WTC11 (cell line): ENCODE data around the gene ATP6V0D1. TPM values are rescaled to one million over a fixed set of nuclear protein-coding genes. Genes with fewer than 3 reads are reported as not detected.

ENCODE experiments used
- ATAC-seq: fragments of 200-7000 bp; cut with Tn5 transposase; 2 replicates; pipeline ENCODE4 v1.10.0; 2021; ENCODE audit warnings: mild to moderate bottlenecking, moderate library complexity
- CTCF ChIA-PET: fragments of 300-600 bp; sonication (Branson Sonifier 250); formaldehyde crosslinking; loops from one replicate; lab custom pipeline; 2021; ENCODE audit warnings: antibody characterized with exemption; lab: Charles Lee
- POLR2A ChIA-PET: fragments of 350-600 bp; sonication (Branson Sonifier 250); formaldehyde crosslinking; loops from one replicate; lab custom pipeline; 2021; ENCODE audit warnings: antibody characterized with exemption; lab: Charles Lee
- DNase-seq: peaks from one replicate; pipeline ENCODE4 v3.0.0; 2021; ENCODE audit warnings: low spot score
- H3K27ac Mint-ChIP-seq: 2 replicates; pipeline ENCODE4 v1.8.0; 2021; ENCODE audit warnings: mixed read lengths
- H3K27me3 Mint-ChIP-seq: 2 replicates; pipeline ENCODE4 v1.8.0; 2021; ENCODE audit warnings: low read depth, mild to moderate bottlenecking, moderate library complexity, mixed read lengths
- H3K36me3 Mint-ChIP-seq: 2 replicates; pipeline ENCODE4 v1.8.0; 2021; ENCODE audit warnings: mixed read lengths
- H3K4me1 Mint-ChIP-seq: 2 replicates; pipeline ENCODE4 v1.8.0; 2022; ENCODE audit warnings: mixed read lengths
- H3K4me3 Mint-ChIP-seq: 2 replicates; pipeline ENCODE4 v1.8.0; 2021; ENCODE audit warnings: mild to moderate bottlenecking, moderate library complexity, mixed read lengths
- H3K9me3 Mint-ChIP-seq: 2 replicates; pipeline ENCODE4 v1.8.0; 2021; ENCODE audit warnings: mixed read lengths
- ESRRA ChIP-seq: sonication (generic); formaldehyde crosslinking; IDR thresholded peaks from 2 replicates; pipeline ENCODE4 v1.8.1; 2022; ENCODE audit warnings: mild to moderate bottlenecking, missing genetic modification reagents, borderline replicate concordance
- ETV6 ChIP-seq: sonication (generic); formaldehyde crosslinking; IDR thresholded peaks from 2 replicates; pipeline ENCODE4 v1.8.1; 2022; ENCODE audit warnings: mild to moderate bottlenecking, missing genetic modification reagents
- FOXP1 ChIP-seq: sonication (generic); formaldehyde crosslinking; IDR thresholded peaks from 2 replicates; pipeline ENCODE4 v1.8.0; 2022; ENCODE audit warnings: missing genetic modification reagents, mild to moderate bottlenecking, moderate library complexity, borderline replicate concordance
- GABPB1 ChIP-seq: sonication (generic); formaldehyde crosslinking; IDR thresholded peaks from 2 replicates; pipeline ENCODE4 v1.8.1; 2023; ENCODE audit warnings: mild to moderate bottlenecking, missing genetic modification reagents
- HMGA2 ChIP-seq: fragments of 250-450 bp; sonication (Bioruptor Pico); IDR thresholded peaks from 2 replicates; pipeline ENCODE4 v1.4.0; 2021; ENCODE audit warnings: mild to moderate bottlenecking, moderate library complexity
- JUN ChIP-seq: sonication (generic); formaldehyde crosslinking; IDR thresholded peaks from 2 replicates; pipeline ENCODE4 v1.8.0; 2023; ENCODE audit warnings: mild to moderate bottlenecking, missing genetic modification reagents
- NFYB ChIP-seq: sonication (generic); formaldehyde crosslinking; conservative IDR thresholded peaks from 2 replicates; pipeline ENCODE4 v1.8.0; 2022; ENCODE audit warnings: low read depth, missing genetic modification reagents
- NR3C1 ChIP-seq: sonication (generic); formaldehyde crosslinking; conservative IDR thresholded peaks from 2 replicates; pipeline ENCODE4 v1.8.1; 2023; ENCODE audit warnings: low read depth, mild to moderate bottlenecking, missing genetic modification reagents
- PRRX2 ChIP-seq: fragments of 250-450 bp; sonication (Bioruptor Pico); IDR thresholded peaks from 2 replicates; pipeline ENCODE4 v1.8.0; 2021; ENCODE audit warnings: mild to moderate bottlenecking
- RORB ChIP-seq: fragments of 250-450 bp; sonication (Bioruptor Pico); IDR thresholded peaks from 2 replicates; pipeline ENCODE4 v1.9.0; 2021; ENCODE audit warnings: mild to moderate bottlenecking
- SMAD3 ChIP-seq: sonication (generic); formaldehyde crosslinking; IDR thresholded peaks from 2 replicates; pipeline ENCODE4 v1.8.0; 2022; ENCODE audit warnings: missing genetic modification reagents, mild to moderate bottlenecking, borderline replicate concordance
- SMAD4 ChIP-seq: sonication (generic); formaldehyde crosslinking; IDR thresholded peaks from 2 replicates; pipeline ENCODE4 v1.8.0; 2022; ENCODE audit warnings: mild to moderate bottlenecking, missing genetic modification reagents
- SP1 ChIP-seq: sonication (generic); formaldehyde crosslinking; conservative IDR thresholded peaks from 2 replicates; pipeline ENCODE4 v1.8.1; 2022; ENCODE audit warnings: missing genetic modification reagents
- ZNF138 ChIP-seq: sonication (generic); formaldehyde crosslinking; conservative IDR thresholded peaks from 2 replicates; pipeline ENCODE4 v1.8.1; 2022; ENCODE audit warnings: mild to moderate bottlenecking, moderate library complexity, missing genetic modification reagents
- ZNF423 ChIP-seq: fragments of 250-450 bp; sonication (Bioruptor Pico); IDR thresholded peaks from 2 replicates; pipeline ENCODE4 v2.1.2; 2022; ENCODE audit warnings: mild to moderate bottlenecking, moderate library complexity
- ZNF671 ChIP-seq: fragments of 250-450 bp; sonication (Bioruptor Pico); IDR thresholded peaks from 2 replicates; pipeline ENCODE4 v1.8.0; 2021; ENCODE audit warnings: mild to moderate bottlenecking
- total RNA-seq: library from RNA; stranded (reverse); gene quantifications from 3 replicates; pipeline ENCODE4 v1.2.3, GENCODE V29; 2021
- TF ChIP-seq, protein P1 (sequence below): sonication (generic); formaldehyde crosslinking; IDR thresholded peaks from 2 replicates; pipeline ENCODE4 v1.8.0; 2023; ENCODE audit warnings: missing genetic modification reagents, mild to moderate bottlenecking, borderline replicate concordance
- TF ChIP-seq, protein P2 (sequence below): sonication (generic); formaldehyde crosslinking; IDR thresholded peaks from 2 replicates; pipeline ENCODE4 v1.8.0; 2022; ENCODE audit warnings: mild to moderate bottlenecking, missing genetic modification reagents
- TF ChIP-seq, protein P3 (sequence below): fragments of 250-450 bp; sonication (Bioruptor Pico); IDR thresholded peaks from 2 replicates; pipeline ENCODE4 v1.9.0; 2021; ENCODE audit warnings: mild to moderate bottlenecking
- TF ChIP-seq, protein P4 (sequence below): fragments of 250-450 bp; sonication (Bioruptor Pico); IDR thresholded peaks from 2 replicates; pipeline ENCODE4 v1.9.0; 2021; ENCODE audit warnings: mild to moderate bottlenecking
- TF ChIP-seq, protein P5 (sequence below): sonication (generic); formaldehyde crosslinking; IDR thresholded peaks from 2 replicates; pipeline ENCODE4 v1.8.0; 2022; ENCODE audit warnings: mild to moderate bottlenecking, missing genetic modification reagents
- TF ChIP-seq, protein P6 (sequence below): sonication (generic); formaldehyde crosslinking; IDR thresholded peaks from 2 replicates; pipeline ENCODE4 v1.8.1; 2023; ENCODE audit warnings: mild to moderate bottlenecking, missing genetic modification reagents, moderate library complexity
- TF ChIP-seq, protein P7 (sequence below): sonication (generic); formaldehyde crosslinking; IDR thresholded peaks from 2 replicates; pipeline ENCODE4 v1.8.1; 2022; ENCODE audit warnings: missing genetic modification reagents, borderline replicate concordance

The ATP6V0D1 gene
- total RNA-seq, 1 experiment from 2014 or later: 44.1 TPM

DNA sequence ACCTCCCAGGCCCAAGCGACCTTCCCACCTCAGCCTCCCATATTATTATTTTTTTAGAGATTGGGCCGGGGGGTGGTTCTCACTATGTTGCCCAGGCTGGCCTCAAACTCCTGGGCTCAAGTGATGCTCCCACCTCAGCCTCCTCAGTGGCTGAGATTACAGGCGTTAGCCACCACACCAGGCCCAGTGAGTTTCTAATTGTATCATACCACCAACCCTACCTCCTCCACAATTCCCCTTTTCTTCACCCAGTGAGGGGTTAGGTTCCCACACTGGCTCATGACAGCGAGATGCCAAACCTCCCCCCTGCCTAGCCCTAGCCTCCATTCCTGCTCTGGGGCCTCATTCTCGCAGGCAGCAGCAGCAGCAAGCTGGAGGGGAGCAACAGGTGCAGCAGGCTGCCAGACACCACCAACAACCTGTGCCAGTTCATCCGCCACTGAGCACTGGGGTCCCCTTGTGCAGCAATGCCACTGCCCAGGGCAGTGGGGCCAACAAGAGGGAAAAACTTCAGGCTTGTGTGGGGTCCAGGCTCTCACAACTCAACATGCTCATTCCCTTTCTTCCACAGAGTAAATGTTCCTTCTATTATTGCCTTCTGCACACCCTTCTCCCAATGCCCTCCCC is 9.1 kb downstream of the ATP6V0D1 start:
- Mint-ChIP-seq H3K36me3 (no peaks in the 10 kb centered on the region), H3K27ac (no peak overlapping the region; the same call in 1 of the 2 replicates), H3K4me3 (no peak overlapping the region), H3K9me3 (no peaks in the 10 kb centered on the region), H3K27me3 (no peaks in the 10 kb centered on the region; the same call in 1 of the 2 replicates), H3K4me1 (no peaks in the 10 kb centered on the region)
- DNase-seq (no peak), ATAC-seq (no peak)
- CTCF ChIA-PET: interaction anchor here (1.0 to 2.0 kb wide), 2 partner anchors 9 to 44 kb away, joined by 4 to 11 read pairs; partner anchors contain the start of gene ATP6V0D1
- TF ChIP-seq, protein P1, sequence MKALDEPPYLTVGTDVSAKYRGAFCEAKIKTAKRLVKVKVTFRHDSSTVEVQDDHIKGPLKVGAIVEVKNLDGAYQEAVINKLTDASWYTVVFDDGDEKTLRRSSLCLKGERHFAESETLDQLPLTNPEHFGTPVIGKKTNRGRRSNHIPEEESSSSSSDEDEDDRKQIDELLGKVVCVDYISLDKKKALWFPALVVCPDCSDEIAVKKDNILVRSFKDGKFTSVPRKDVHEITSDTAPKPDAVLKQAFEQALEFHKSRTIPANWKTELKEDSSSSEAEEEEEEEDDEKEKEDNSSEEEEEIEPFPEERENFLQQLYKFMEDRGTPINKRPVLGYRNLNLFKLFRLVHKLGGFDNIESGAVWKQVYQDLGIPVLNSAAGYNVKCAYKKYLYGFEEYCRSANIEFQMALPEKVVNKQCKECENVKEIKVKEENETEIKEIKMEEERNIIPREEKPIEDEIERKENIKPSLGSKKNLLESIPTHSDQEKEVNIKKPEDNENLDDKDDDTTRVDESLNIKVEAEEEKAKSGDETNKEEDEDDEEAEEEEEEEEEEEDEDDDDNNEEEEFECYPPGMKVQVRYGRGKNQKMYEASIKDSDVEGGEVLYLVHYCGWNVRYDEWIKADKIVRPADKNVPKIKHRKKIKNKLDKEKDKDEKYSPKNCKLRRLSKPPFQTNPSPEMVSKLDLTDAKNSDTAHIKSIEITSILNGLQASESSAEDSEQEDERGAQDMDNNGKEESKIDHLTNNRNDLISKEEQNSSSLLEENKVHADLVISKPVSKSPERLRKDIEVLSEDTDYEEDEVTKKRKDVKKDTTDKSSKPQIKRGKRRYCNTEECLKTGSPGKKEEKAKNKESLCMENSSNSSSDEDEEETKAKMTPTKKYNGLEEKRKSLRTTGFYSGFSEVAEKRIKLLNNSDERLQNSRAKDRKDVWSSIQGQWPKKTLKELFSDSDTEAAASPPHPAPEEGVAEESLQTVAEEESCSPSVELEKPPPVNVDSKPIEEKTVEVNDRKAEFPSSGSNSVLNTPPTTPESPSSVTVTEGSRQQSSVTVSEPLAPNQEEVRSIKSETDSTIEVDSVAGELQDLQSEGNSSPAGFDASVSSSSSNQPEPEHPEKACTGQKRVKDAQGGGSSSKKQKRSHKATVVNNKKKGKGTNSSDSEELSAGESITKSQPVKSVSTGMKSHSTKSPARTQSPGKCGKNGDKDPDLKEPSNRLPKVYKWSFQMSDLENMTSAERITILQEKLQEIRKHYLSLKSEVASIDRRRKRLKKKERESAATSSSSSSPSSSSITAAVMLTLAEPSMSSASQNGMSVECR (CRISPR knock-in tag): no peak
- TF ChIP-seq SMAD4 (CRISPR knock-in tag): no peak
- no peak for TF ChIP-seq GABPB1 (CRISPR knock-in tag)
- TF ChIP-seq ZNF671 (CRISPR knock-in tag): no peak
- no peak for TF ChIP-seq HMGA2 (CRISPR knock-in tag)
- TF ChIP-seq SMAD3 (CRISPR knock-in tag): no peak
- TF ChIP-seq, protein P2, sequence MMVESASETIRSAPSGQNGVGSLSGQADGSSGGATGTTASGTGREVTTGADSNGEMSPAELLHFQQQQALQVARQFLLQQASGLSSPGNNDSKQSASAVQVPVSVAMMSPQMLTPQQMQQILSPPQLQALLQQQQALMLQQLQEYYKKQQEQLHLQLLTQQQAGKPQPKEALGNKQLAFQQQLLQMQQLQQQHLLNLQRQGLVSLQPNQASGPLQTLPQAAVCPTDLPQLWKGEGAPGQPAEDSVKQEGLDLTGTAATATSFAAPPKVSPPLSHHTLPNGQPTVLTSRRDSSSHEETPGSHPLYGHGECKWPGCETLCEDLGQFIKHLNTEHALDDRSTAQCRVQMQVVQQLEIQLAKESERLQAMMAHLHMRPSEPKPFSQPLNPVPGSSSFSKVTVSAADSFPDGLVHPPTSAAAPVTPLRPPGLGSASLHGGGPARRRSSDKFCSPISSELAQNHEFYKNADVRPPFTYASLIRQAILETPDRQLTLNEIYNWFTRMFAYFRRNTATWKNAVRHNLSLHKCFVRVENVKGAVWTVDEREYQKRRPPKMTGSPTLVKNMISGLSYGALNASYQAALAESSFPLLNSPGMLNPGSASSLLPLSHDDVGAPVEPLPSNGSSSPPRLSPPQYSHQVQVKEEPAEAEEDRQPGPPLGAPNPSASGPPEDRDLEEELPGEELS (CRISPR knock-in tag): no peak
- TF ChIP-seq, protein P3, sequence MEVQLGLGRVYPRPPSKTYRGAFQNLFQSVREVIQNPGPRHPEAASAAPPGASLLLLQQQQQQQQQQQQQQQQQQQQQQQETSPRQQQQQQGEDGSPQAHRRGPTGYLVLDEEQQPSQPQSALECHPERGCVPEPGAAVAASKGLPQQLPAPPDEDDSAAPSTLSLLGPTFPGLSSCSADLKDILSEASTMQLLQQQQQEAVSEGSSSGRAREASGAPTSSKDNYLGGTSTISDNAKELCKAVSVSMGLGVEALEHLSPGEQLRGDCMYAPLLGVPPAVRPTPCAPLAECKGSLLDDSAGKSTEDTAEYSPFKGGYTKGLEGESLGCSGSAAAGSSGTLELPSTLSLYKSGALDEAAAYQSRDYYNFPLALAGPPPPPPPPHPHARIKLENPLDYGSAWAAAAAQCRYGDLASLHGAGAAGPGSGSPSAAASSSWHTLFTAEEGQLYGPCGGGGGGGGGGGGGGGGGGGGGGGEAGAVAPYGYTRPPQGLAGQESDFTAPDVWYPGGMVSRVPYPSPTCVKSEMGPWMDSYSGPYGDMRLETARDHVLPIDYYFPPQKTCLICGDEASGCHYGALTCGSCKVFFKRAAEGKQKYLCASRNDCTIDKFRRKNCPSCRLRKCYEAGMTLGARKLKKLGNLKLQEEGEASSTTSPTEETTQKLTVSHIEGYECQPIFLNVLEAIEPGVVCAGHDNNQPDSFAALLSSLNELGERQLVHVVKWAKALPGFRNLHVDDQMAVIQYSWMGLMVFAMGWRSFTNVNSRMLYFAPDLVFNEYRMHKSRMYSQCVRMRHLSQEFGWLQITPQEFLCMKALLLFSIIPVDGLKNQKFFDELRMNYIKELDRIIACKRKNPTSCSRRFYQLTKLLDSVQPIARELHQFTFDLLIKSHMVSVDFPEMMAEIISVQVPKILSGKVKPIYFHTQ (CRISPR knock-in tag): no peak
- POLR2A ChIA-PET: no interaction called here

DNA sequence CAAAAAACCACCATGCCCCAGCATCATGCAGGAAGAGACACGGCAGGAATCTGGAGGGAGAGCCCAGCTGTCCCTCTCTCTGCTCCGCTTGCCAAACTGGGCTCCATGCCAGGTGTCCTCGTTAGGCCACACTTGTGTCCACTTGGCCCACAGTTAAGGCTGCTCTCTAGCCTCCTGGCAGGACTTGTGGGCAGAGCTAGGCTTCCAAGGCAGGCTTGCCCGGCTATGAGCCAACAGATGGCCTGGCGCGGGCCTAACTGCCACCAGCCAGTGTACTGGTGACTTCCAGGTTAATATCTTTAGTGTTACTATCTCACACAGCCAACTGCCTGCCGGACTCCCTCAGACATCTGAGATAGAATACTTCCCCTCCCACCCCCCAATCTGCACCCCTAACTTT is 10.6 kb downstream of the ATP6V0D1 start:
- no peaks in the 10 kb centered on the region for H3K36me3 Mint-ChIP-seq
- CTCF ChIA-PET: interaction anchor here (0.8 to 2.0 kb wide), 3 partner anchors 11 to 43 kb away, joined by 3 to 11 read pairs (median 3); partner anchors contain the start of gene ATP6V0D1
- no peaks in the 10 kb centered on the region for H3K9me3 Mint-ChIP-seq
- H3K4me1 Mint-ChIP-seq: peaks cover 3% of the 10 kb centered on the region
- POLR2A ChIA-PET: no interaction called here
- no peaks in the 10 kb centered on the region; the same call in 1 of the 2 replicates for H3K27me3 Mint-ChIP-seq
- H3K4me3 Mint-ChIP-seq: no peak overlapping the region
- H3K27ac Mint-ChIP-seq: no peak overlapping the region
- ATAC-seq (no peak), DNase-seq (no peak)
- no peak for TF ChIP-seq FOXP1
- TF ChIP-seq ZNF423 (CRISPR knock-in tag): no peak
- TF ChIP-seq ETV6 (CRISPR knock-in tag): no peak
- TF ChIP-seq ESRRA (CRISPR knock-in tag): no peak
- TF ChIP-seq, protein P4, sequence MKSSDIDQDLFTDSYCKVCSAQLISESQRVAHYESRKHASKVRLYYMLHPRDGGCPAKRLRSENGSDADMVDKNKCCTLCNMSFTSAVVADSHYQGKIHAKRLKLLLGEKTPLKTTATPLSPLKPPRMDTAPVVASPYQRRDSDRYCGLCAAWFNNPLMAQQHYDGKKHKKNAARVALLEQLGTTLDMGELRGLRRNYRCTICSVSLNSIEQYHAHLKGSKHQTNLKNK (CRISPR knock-in tag): no peak
- TF ChIP-seq NFYB (CRISPR knock-in tag): no peak
- no peak for TF ChIP-seq ZNF138 (CRISPR knock-in tag)
- TF ChIP-seq, protein P5, sequence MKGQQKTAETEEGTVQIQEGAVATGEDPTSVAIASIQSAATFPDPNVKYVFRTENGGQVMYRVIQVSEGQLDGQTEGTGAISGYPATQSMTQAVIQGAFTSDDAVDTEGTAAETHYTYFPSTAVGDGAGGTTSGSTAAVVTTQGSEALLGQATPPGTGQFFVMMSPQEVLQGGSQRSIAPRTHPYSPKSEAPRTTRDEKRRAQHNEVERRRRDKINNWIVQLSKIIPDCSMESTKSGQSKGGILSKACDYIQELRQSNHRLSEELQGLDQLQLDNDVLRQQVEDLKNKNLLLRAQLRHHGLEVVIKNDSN (CRISPR knock-in tag): no peak
- no peak for TF ChIP-seq RORB (CRISPR knock-in tag)
- TF ChIP-seq, protein P6, sequence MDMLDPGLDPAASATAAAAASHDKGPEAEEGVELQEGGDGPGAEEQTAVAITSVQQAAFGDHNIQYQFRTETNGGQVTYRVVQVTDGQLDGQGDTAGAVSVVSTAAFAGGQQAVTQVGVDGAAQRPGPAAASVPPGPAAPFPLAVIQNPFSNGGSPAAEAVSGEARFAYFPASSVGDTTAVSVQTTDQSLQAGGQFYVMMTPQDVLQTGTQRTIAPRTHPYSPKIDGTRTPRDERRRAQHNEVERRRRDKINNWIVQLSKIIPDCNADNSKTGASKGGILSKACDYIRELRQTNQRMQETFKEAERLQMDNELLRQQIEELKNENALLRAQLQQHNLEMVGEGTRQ (CRISPR knock-in tag): no peak
- TF ChIP-seq PRRX2 (CRISPR knock-in tag): no peak
- TF ChIP-seq JUN (CRISPR knock-in tag): no peak
- TF ChIP-seq SP1 (CRISPR knock-in tag): no peak
- TF ChIP-seq NR3C1 (CRISPR knock-in tag): no peak
- TF ChIP-seq, protein P7, sequence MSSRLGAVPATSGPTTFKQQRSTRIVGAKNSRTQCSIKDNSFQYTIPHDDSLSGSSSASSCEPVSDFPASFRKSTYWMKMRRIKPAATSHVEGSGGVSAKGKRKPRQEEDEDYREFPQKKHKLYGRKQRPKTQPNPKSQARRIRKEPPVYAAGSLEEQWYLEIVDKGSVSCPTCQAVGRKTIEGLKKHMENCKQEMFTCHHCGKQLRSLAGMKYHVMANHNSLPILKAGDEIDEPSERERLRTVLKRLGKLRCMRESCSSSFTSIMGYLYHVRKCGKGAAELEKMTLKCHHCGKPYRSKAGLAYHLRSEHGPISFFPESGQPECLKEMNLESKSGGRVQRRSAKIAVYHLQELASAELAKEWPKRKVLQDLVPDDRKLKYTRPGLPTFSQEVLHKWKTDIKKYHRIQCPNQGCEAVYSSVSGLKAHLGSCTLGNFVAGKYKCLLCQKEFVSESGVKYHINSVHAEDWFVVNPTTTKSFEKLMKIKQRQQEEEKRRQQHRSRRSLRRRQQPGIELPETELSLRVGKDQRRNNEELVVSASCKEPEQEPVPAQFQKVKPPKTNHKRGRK (CRISPR knock-in tag): no peak
- TF ChIP-seq, all 79 proteins: peak for 0
